Osteocyte (in vitro differentiated cells): ENCODE results near the gene RPUSD3. TPM values are rescaled to one million over a fixed set of nuclear protein-coding genes. Genes with fewer than 3 reads are reported as not detected.
"Not testable (repeated sequence)": the region's sequence is repeated elsewhere in the genome, so short reads cannot be mapped to it uniquely, and the experiment has no call there.

Source experiments
- DNase-seq: peaks from one replicate; pipeline ENCODE4 v3.0.0; 2021; ENCODE audit warnings: mixed read lengths; ENCODE audit not compliant: unreplicated experiment; ENCODE audit errors: extremely low spot score
- H3K27ac Mint-ChIP-seq: one replicate; pipeline ENCODE4 v1.8.0; 2021; ENCODE audit warnings: mild to moderate bottlenecking, mixed read lengths; ENCODE audit not compliant: unreplicated experiment
- H3K27me3 Mint-ChIP-seq: one replicate; pipeline ENCODE4 v1.8.0; 2021; ENCODE audit warnings: mixed read lengths; ENCODE audit not compliant: unreplicated experiment
- H3K36me3 Mint-ChIP-seq: one replicate; pipeline ENCODE4 v1.8.0; 2021; ENCODE audit warnings: mixed read lengths; ENCODE audit not compliant: unreplicated experiment
- H3K4me1 Mint-ChIP-seq: one replicate; pipeline ENCODE4 v1.8.0; 2021; ENCODE audit warnings: mixed read lengths; ENCODE audit not compliant: unreplicated experiment
- H3K4me3 Mint-ChIP-seq: one replicate; pipeline ENCODE4 v1.8.0; 2021; ENCODE audit warnings: mild to moderate bottlenecking, moderate library complexity, mixed read lengths; ENCODE audit not compliant: unreplicated experiment
- H3K9me3 Mint-ChIP-seq: one replicate; pipeline ENCODE4 v1.8.0; 2021; ENCODE audit warnings: mixed read lengths; ENCODE audit not compliant: unreplicated experiment
- total RNA-seq: library from RNA; stranded (reverse); gene quantifications from 2 replicates; pipeline ENCODE4 v1.2.1, GENCODE V29; 2021
- TF ChIP-seq, protein P1 (sequence below): fragments of 200-600 bp; sonication (generic); IDR thresholded peaks from 2 replicates; pipeline ENCODE4 v1.5.0; 2021; ENCODE audit warnings: antibody characterized with exemption, mild to moderate bottlenecking, moderate library complexity

The RPUSD3 gene
- total RNA-seq, 1 donor from 2014 or later, result 36.1 TPM

DNA sequence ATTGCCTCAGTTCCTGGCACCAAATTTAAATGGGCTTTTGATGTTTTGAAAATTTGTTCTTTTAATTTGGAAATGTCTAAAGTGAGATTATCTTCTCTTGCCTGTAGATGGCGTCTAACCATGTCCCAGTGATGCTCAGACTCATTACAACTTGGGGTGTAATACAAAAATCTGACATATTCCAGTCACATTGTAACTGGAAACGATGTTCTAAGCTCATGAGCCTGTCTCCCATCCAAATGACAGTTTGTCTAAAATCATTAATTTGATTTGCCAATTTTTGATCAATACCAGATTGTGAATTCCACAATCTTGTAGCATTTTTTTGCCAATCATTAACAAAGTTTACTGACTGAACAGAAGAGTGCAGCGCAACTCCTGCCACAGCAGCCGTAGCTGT is 5.1 kb upstream of the RPUSD3 start:
- not testable (repeated sequence) for H3K4me3 Mint-ChIP-seq, H3K9me3 Mint-ChIP-seq, H3K27ac Mint-ChIP-seq, DNase-seq, H3K36me3 Mint-ChIP-seq, H3K4me1 Mint-ChIP-seq
- H3K27me3 Mint-ChIP-seq, result peaks cover 18% of the 10 kb centered on the region
- TF ChIP-seq, protein P1, sequence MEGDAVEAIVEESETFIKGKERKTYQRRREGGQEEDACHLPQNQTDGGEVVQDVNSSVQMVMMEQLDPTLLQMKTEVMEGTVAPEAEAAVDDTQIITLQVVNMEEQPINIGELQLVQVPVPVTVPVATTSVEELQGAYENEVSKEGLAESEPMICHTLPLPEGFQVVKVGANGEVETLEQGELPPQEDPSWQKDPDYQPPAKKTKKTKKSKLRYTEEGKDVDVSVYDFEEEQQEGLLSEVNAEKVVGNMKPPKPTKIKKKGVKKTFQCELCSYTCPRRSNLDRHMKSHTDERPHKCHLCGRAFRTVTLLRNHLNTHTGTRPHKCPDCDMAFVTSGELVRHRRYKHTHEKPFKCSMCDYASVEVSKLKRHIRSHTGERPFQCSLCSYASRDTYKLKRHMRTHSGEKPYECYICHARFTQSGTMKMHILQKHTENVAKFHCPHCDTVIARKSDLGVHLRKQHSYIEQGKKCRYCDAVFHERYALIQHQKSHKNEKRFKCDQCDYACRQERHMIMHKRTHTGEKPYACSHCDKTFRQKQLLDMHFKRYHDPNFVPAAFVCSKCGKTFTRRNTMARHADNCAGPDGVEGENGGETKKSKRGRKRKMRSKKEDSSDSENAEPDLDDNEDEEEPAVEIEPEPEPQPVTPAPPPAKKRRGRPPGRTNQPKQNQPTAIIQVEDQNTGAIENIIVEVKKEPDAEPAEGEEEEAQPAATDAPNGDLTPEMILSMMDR, result peak; percentile 73

GRCh38 chr3:9847870-9848269 is 4.1 kb upstream of the RPUSD3 start:
- not testable (repeated sequence) for H3K36me3 Mint-ChIP-seq, H3K27ac Mint-ChIP-seq, H3K4me3 Mint-ChIP-seq, DNase-seq, H3K9me3 Mint-ChIP-seq
- H3K4me1 Mint-ChIP-seq, result peaks cover 10% of the 10 kb centered on the region
- peaks cover 14% of the 10 kb centered on the region for H3K27me3 Mint-ChIP-seq

DNA sequence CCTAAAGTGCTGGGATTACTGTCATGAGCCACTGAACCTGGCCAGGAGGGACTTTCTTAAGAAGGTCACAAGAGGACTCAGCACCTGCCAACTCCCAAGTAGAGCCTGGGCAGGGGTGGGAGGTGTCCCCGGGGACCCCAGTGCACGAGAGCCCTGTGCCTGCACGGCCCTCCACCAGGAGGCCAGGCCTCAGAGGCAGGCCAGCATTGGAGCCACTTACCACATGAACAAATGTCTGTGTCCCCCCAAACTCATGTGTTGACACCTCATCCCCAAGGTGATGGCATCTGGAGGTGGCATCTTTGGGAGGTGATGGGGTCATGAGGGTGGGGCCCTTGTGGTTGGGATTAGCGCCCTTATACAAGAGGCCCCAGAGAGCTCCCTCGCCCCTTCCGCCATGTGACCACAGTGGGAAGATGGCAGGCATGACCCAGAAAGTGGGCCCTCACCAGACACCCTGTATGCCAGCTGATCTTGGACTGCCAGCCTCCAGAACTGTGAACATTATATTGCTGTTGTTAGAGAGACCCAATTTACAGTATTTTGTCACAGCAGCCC is 3.2 kb upstream of the RPUSD3 start:
- Mint-ChIP-seq H3K27me3 (peaks cover 12% of the 10 kb centered on the region), H3K4me1 (peaks cover 17% of the 10 kb centered on the region), H3K4me3 (no peak overlapping the region), H3K36me3 (peaks cover under 1% of the 10 kb centered on the region), H3K27ac (no peak overlapping the region), H3K9me3 (no peaks in the 10 kb centered on the region)
- DNase-seq, result no peak
- TF ChIP-seq, protein P1, result no peak

- TF ChIP-seq, protein P1, result no peak
- H3K4me3 Mint-ChIP-seq, result no peak overlapping the region
- DNase-seq, result no peak
- H3K27me3 Mint-ChIP-seq, result peaks cover 4% of the 10 kb centered on the region
- H3K36me3 Mint-ChIP-seq, result peaks cover 6% of the 10 kb centered on the region
- no peak overlapping the region for H3K27ac Mint-ChIP-seq
- H3K9me3 Mint-ChIP-seq, result no peaks in the 10 kb centered on the region
- H3K4me1 Mint-ChIP-seq, result peaks cover 17% of the 10 kb centered on the region
Measured at GRCh38 chr3:9846231-9846630, 2.4 kb upstream of the RPUSD3 start.

DNA sequence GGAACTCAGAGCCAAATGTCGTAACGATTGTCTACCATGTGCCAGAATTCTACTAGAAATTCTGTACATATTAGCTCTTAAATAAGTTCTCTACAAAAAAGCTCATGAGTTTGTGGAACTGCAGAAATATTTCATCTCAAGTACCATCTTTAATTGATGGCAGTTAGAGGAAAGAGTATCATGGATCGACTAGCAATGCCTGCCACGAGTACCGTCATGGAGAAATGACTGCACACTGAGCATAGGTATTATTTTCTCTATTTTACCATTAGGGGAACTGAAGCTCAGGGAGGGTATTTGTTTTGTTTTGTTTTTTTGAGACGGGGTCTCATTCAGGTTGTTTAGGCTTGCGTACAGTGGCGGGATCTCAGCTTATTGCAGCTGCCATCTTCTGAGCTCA is 2.8 kb downstream of the RPUSD3 start:
- Mint-ChIP-seq H3K27me3 (no peaks in the 10 kb centered on the region), H3K36me3 (peaks cover 14% of the 10 kb centered on the region), H3K4me1 (peaks cover 17% of the 10 kb centered on the region), H3K4me3 (no peak overlapping the region), H3K27ac (no peak overlapping the region), H3K9me3 (no peaks in the 10 kb centered on the region)
- no peak for DNase-seq
- TF ChIP-seq, protein P1, result no peak

GRCh38 chr3:9838856-9839255 is 5.0 kb downstream of the RPUSD3 start:
- Mint-ChIP-seq H3K4me1 (peaks cover 10% of the 10 kb centered on the region), H3K27me3 (no peaks in the 10 kb centered on the region), H3K36me3 (peaks cover 20% of the 10 kb centered on the region), H3K9me3 (no peaks in the 10 kb centered on the region), H3K27ac (no peak overlapping the region), H3K4me3 (no peak overlapping the region)
- TF ChIP-seq, protein P1, result no peak
- DNase-seq, result no peak
